GM10248 (cell line): ENCODE data around the gene NCOA4.

Experiments
- CTCF ChIA-PET: fragments of 300-600 bp; sonication (Branson Sonifier 250); formaldehyde crosslinking; extraction: SDS; loops from one replicate; lab custom pipeline; 2021; ENCODE audit warnings: antibody characterized with exemption; lab: Yijun Ruan, JAX
- POLR2A ChIA-PET: fragments of 350-650 bp; sonication (Branson Sonifier 250); formaldehyde crosslinking; extraction: SDS; loops from one replicate; lab custom pipeline; 2020; ENCODE audit warnings: antibody characterized with exemption; lab: Yijun Ruan, JAX
- DNase-seq: peaks from one replicate; pipeline ENCODE4 v3.0.0; 2012; ENCODE audit errors: extremely low spot score
- TF ChIP-seq, protein P1 (sequence below): IDR thresholded peaks from 2 replicates; pipeline ENCODE4 v1.5.1; 2012; ENCODE audit warnings: mild to moderate bottlenecking, low read depth; ENCODE audit errors: extremely low read depth, missing control alignments, control extremely low read depth

NCOA4 gene

GRCh38 chr10:46024948-46025347 lies 5.5 kb downstream of the NCOA4 start:
- ChIA-PET CTCF (interaction anchor here (1.6 kb wide), 1 partner anchor 775 kb away, joined by 4 read pairs; no protein-coding TSS in a partner anchor), POLR2A (no interaction called here)
- no peak for DNase-seq
- TF ChIP-seq, protein P1, sequence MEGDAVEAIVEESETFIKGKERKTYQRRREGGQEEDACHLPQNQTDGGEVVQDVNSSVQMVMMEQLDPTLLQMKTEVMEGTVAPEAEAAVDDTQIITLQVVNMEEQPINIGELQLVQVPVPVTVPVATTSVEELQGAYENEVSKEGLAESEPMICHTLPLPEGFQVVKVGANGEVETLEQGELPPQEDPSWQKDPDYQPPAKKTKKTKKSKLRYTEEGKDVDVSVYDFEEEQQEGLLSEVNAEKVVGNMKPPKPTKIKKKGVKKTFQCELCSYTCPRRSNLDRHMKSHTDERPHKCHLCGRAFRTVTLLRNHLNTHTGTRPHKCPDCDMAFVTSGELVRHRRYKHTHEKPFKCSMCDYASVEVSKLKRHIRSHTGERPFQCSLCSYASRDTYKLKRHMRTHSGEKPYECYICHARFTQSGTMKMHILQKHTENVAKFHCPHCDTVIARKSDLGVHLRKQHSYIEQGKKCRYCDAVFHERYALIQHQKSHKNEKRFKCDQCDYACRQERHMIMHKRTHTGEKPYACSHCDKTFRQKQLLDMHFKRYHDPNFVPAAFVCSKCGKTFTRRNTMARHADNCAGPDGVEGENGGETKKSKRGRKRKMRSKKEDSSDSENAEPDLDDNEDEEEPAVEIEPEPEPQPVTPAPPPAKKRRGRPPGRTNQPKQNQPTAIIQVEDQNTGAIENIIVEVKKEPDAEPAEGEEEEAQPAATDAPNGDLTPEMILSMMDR: no peak

DNA sequence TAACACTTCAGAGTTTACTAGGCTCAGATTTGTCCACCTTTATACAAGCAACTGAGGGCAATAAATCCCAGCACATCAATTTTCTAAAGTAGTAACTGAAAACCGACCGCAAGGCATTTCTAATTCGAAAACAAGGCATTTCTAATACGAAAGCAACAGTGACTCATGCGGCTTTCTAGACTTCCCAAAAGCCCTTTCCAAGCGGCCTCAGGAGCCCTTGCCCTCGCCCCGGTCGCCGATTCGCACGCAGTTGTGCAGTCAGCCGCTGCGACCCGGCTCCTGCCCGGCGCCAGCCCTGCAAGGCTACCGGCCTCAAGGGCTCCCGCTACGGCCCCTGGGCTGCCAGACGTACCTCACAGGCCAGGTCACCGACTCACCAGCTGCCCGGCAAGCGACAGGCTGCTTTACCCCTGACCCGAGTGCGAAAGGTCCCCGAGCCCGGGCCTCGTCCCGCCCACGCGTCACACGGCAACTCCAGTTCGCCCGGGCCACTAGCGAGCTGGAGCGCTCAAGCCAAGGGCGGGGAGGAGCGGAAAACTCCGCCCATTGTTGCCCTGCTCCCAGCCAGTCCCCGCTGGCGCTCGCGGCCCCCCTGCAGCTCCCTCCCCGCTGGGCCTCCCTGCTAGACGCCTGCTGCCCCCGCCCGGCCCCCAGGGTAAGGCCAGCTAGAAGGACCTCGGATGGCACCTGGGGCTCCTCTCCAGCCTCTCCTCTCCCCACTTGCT lies 7.3 kb downstream of the NCOA4 start:
- TF ChIP-seq, protein P1: peak; percentile 62
- POLR2A ChIA-PET: no interaction called here
- CTCF ChIA-PET: interaction anchor here (0.6 to 9.5 kb wide), 10 partner anchors 9 to 787 kb away, joined by 3 to 88 read pairs (median 4); no protein-coding TSS in a partner anchor
- peak; percentile 89 for DNase-seq

DNA sequence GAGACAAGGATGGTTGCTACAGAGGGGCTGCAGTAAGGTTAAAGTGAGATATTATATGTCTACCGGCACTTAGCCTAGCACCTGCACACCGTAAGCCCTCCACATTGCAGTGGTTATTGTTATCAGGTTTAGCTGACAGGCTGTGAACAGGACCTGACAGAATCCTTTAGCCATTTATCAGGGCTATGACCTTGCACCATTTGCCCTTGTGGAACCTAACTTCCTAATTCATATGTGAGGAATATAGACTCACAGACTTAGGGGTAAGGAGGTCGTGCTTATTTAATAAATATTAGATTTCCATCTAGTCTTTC lies 10.1 kb downstream of the NCOA4 start:
- ChIA-PET POLR2A (no interaction called here), CTCF (interaction anchor here (0.7 to 9.5 kb wide), 3 partner anchors 8 to 16 kb away, joined by 3 to 88 read pairs (median 56); partner anchors contain the start of gene NCOA4)
- TF ChIP-seq, protein P1: no peak
- DNase-seq: no peak

- ChIA-PET POLR2A (no interaction called here), CTCF (interaction anchor here (0.7 to 9.5 kb wide), 5 partner anchors 8 to 784 kb away, joined by 3 to 88 read pairs (median 3); partner anchors contain the start of gene NCOA4)
- TF ChIP-seq, protein P1: no peak
- DNase-seq: no peak
These were observed 10.7 kb downstream of the NCOA4 start for GRCh38 chr10:46019569-46020343.

GRCh38 chr10:46019177-46019528 lies 11.3 kb downstream of the NCOA4 start:
- no peak for DNase-seq
- ChIA-PET CTCF (interaction anchor here (0.7 to 9.5 kb wide), 4 partner anchors 9 to 784 kb away, joined by 3 to 88 read pairs (median 30); partner anchors contain the start of gene NCOA4), POLR2A (no interaction called here)
- TF ChIP-seq, protein P1: no peak

DNA sequence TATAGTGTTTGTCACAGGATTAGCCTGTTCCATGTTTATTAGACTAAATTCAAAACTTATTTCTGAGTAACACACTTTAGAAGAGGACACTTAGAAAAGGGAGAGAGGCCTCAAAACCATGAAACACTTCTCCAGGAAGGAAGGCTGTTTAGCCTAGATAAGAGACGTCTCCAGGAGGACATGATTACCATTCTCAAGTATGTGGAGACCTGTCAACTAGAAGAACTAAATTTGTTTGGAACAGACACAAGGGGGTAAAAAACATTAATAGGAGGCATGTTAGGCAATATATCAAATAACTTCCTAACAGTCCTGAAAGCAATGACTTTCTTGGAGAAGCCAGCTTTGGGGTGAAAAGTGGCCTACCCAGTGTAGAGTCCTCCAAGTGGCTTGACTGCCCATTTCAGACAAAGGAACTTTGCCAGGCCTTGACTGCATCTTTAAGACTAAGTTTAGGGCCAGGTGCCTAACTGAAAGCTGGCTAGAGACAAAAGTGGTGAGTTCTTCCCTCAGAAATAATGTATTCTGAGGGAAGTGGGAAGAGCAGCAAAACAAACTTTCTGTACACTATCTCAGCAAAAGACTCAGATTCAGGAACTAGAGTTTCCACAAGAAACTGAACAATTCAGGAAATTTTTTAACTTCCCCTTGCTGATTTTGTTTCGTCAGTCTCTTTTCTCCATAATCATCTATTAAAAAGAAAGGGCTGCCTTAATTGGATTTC lies 11.8 kb downstream of the NCOA4 start:
- TF ChIP-seq, protein P1: no peak
- ChIA-PET POLR2A (no interaction called here), CTCF (interaction anchor here (1.1 to 9.5 kb wide), 3 partner anchors 9 to 769 kb away, joined by 3 to 88 read pairs (median 56); partner anchors contain the start of gene NCOA4)
- DNase-seq: no peak
